Tibial artery (tissue), 4 donors: ENCODE measurements around the gene FBXO24.
"Not testable (repeated sequence)": the region's sequence is repeated elsewhere in the genome, so short reads cannot be mapped to it uniquely, and the experiment has no call there.

Experiments
- DNase-seq, 2 donors: peaks; one replicate each; pipeline ENCODE4 v3.0.0-alpha.2; 2019
- H3K27ac ChIP-seq, 2 donors: fragments of 200-600 bp; sonication (generic) in 1 of 2; 1 replicate in 1 of 2; 2 replicates in 1 of 2; pipeline ENCODE4 v1.5.1; 2018 to 2019; ENCODE audit warnings: mild to moderate bottlenecking in 1 of 2
- H3K27me3 ChIP-seq, 2 donors: fragments of 200-600 bp; sonication (generic) in 1 of 2; one replicate each; pipeline versions ENCODE4 v1.5.1 to v1.6.0; 2016 to 2019
- H3K36me3 ChIP-seq, 3 donors: fragments of 200-600 bp; sonication (generic) in 2 of 3; one replicate each; pipeline ENCODE4 v1.5.1; 2016 to 2019; ENCODE audit warnings: mild to moderate bottlenecking in 2 of 3
- H3K4me1 ChIP-seq, 4 donors: fragments of 200-600 bp; sonication (generic) in 2 of 4; 1 replicate in 3 of 4; 2 replicates in 1 of 4; pipeline ENCODE4 v1.5.1; 2016 to 2019
- H3K4me3 ChIP-seq, 2 donors: fragments of 200-600 bp; sonication (generic) in 1 of 2; 1 replicate in 1 of 2; 2 replicates in 1 of 2; pipeline ENCODE4 v1.5.1; 2018 to 2019; ENCODE audit warnings: mild to moderate bottlenecking in 2 of 2
- H3K9me3 ChIP-seq, 3 donors: fragments of 200-600 bp; sonication (generic) in 1 of 3; one replicate each; pipeline ENCODE4 v1.5.1; 2016 to 2019
- CTCF ChIP-seq, 2 experiments: fragments of 200-600 bp in 1 of 2; fragments of 450-650 bp in 1 of 2; IDR thresholded peaks; one replicate each; pipeline ENCODE4 v1.5.1; 2017 to 2019; ENCODE audit warnings: antibody characterized with exemption in 2 of 2, mild to moderate bottlenecking in 1 of 2, moderate library complexity in 1 of 2
- intact Hi-C: fragments of 100-400 bp; cut with DNase I; formaldehyde crosslinking; loops from one replicate; pipeline ENCODE4 v1.15.0; 2023; ENCODE audit warnings: low total_unique reads

The FBXO24 gene

DNA sequence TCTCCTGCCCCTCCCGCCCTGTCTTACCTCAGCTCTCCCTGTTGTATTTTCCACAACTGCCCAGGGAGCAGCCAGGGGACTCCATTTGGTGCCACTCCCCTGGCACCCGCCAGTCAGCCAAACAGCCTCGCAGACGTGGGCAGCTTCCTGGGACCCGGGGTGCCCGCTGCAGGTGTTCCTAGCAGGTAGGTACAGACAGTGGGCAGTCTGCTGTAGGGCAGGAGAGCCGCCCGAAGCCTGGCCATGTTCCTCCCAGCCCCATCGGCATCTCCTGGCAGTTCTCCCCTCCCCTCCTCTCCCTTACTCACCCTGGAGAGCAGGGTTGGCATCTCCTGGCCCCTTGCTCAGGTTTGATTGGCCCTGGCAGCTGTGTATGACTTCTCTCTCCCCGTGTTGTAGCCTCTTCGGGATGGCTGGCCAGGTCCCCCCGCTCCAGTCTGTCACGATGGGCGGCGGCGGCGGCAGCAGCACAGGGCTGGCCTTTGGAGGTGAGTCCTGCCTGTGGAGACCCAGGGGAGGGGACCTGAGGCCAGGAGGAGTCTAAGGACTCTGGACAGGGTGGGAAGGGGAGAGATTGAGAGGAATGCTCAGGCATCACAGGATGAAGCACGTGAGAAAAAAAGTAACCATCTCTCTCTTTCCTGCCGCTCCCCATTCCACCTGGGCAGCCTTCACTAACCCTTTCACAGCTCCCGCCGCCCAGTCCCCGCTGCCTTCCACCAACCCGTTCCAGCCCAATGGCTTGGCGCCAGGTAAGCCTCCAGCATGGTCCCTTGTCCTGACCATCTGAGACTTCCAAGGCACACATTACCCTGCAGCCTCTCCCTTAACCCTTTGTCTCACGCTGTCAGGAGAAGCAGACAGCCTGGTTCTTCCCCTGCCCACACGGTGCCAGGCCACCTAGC lies 23.7 kb upstream of the FBXO24 start:
- Histone ChIP-seq H3K27me3 (no peaks in the 10 kb centered on the region), H3K9me3 (no peaks in the 10 kb centered on the region), H3K27ac (no peak overlapping the region), H3K4me3 (no peak overlapping the region), H3K36me3 (peaks cover 6 to 55% (median 8%) of the 10 kb centered on the region in 3 donors), H3K4me1 (peaks cover 0 to 9% (median 0%) of the 10 kb centered on the region in 4 donors)
- no peak for DNase-seq
- intact Hi-C loops: loop anchor here (5.0 kb wide), 1 partner anchor 130 kb away; the partner anchor contains the start of gene GIGYF1
- TF ChIP-seq CTCF (IDR thresholded peaks at IDR 0.05): no peak

DNA sequence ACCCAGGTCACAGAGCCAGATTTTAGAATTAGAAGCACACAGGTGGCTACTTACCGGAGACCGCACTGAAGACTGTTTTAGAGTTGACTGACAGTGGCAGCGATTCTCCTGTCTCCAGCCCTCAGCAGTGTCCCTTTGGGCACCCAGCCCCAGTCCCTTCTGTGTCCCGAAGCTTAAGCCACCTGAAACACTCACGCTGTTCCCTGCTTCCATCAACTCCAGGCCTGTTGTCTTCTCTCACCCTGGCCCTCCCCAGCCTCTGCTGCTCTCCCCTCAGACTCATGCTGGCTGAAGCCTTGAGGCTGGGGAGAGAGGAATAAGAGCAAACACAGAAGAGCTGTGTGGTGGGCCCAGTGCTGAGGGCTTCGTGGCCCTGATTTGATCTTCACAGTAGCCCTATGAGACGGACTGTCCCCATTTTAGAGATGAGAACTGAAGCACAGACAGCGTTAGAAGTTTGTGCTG lies 23.0 kb upstream of the FBXO24 start:
- TF ChIP-seq CTCF (IDR thresholded peaks at IDR 0.05): no peak
- peaks cover 6 to 48% (median 8%) of the 10 kb centered on the region in 3 donors for H3K36me3 ChIP-seq
- no peak for DNase-seq
- H3K4me3 ChIP-seq: no peak overlapping the region
- no peaks in the 10 kb centered on the region for H3K27me3 ChIP-seq
- H3K4me1 ChIP-seq: peaks cover 0 to 12% (median 0%) of the 10 kb centered on the region in 4 donors
- intact Hi-C loops: loop anchor here (5.0 kb wide), 1 partner anchor 129 kb away; the partner anchor contains the start of gene GIGYF1
- no peak overlapping the region for H3K27ac ChIP-seq
- no peaks in the 10 kb centered on the region for H3K9me3 ChIP-seq

GRCh38 chr7:100563809-100564400 lies 22.2 kb upstream of the FBXO24 start:
- H3K9me3 ChIP-seq: no peaks in the 10 kb centered on the region
- peaks cover 0 to 12% (median 0%) of the 10 kb centered on the region in 4 donors for H3K4me1 ChIP-seq
- H3K4me3 ChIP-seq: no peak overlapping the region
- no peak overlapping the region for H3K27ac ChIP-seq
- TF ChIP-seq CTCF (IDR thresholded peaks at IDR 0.05): peak; percentile 92 to 97
- peak; percentile 86 for DNase-seq
- peaks cover 6 to 40% (median 8%) of the 10 kb centered on the region in 3 donors for H3K36me3 ChIP-seq
- intact Hi-C loops: loop anchor here (5.0 kb wide), 1 partner anchor 128 kb away; the partner anchor contains the start of gene GIGYF1
- H3K27me3 ChIP-seq: no peaks in the 10 kb centered on the region

DNA sequence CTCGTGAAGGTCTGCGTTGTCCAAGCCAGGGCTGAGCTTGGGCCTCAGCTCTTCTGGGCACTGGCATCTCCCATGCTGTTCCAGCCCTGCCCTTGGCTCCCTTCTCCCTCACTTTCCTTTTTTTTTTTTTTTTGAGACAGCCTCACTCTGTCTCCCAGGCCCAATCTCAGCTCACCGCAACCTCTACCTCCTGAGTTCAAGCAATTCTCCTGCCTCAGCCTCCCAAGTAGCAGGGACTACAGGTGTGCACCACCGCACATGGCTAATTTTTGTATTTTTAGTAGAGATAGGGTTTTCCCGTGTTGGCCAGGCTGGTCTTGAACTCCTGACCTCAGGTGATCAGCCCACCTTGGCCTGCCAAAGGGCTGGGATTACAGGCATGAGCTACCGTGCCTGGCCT lies 21.7 kb upstream of the FBXO24 start:
- intact Hi-C loops: loop anchor here (5.0 kb wide), 1 partner anchor 128 kb away; the partner anchor contains the start of gene GIGYF1
- H3K27me3 ChIP-seq, H3K4me3 ChIP-seq, H3K27ac ChIP-seq, DNase-seq, H3K9me3 ChIP-seq: not testable (repeated sequence)
- Histone ChIP-seq H3K36me3 (peaks cover 6 to 37% (median 8%) of the 10 kb centered on the region in 3 donors), H3K4me1 (peaks cover 0 to 15% (median under 1%) of the 10 kb centered on the region in 4 donors)

GRCh38 chr7:100565133-100565571 lies 21.0 kb upstream of the FBXO24 start:
- no peak overlapping the region for H3K27ac ChIP-seq
- TF ChIP-seq CTCF (IDR thresholded peaks at IDR 0.05): no peak
- no peaks in the 10 kb centered on the region for H3K27me3 ChIP-seq
- peaks cover 0 to 19% (median 8%) of the 10 kb centered on the region in 4 donors for H3K4me1 ChIP-seq
- intact Hi-C loops: no loop called here
- no peak for DNase-seq
- no peak overlapping the region for H3K4me3 ChIP-seq
- peaks cover 6 to 37% (median 8%) of the 10 kb centered on the region in 3 donors for H3K36me3 ChIP-seq
- no peaks in the 10 kb centered on the region for H3K9me3 ChIP-seq
